Smooth muscle cell (in vitro differentiated cells): Measurements from ENCODE around the gene FRY. TPM values are rescaled to one million over a fixed set of nuclear protein-coding genes. Genes with fewer than 3 reads are reported as not detected.

Source experiments
- DNase-seq: peaks from one replicate; lab custom pipeline; 2025; ENCODE audit not compliant: unreplicated experiment; lab: John Stamatoyannopoulos, UW
- H2AFZ ChIP-seq: fragments of 200-600 bp; sonication (generic); 2 replicates; pipeline ENCODE4 v1.6.0; 2016; ENCODE audit warnings: antibody characterized with exemption, low read depth, mild to moderate bottlenecking
- H3F3A ChIP-seq: fragments of 200-600 bp; sonication (generic); 2 replicates; pipeline ENCODE4 v1.6.0; 2017; ENCODE audit warnings: antibody characterized with exemption, low read depth
- H3K27ac ChIP-seq: fragments of 200-600 bp; sonication (generic); 2 replicates; pipeline ENCODE4 v1.5.1; 2016; ENCODE audit warnings: low read depth, mild to moderate bottlenecking
- H3K27me3 ChIP-seq: fragments of 200-600 bp; sonication (generic); 2 replicates; pipeline ENCODE4 v1.6.1; 2016; ENCODE audit warnings: low read depth, mild to moderate bottlenecking
- H3K36me3 ChIP-seq: fragments of 200-600 bp; sonication (generic); 2 replicates; pipeline ENCODE4 v1.5.1; 2016; ENCODE audit warnings: low read depth
- H3K4me1 ChIP-seq: fragments of 200-600 bp; sonication (generic); 2 replicates; pipeline ENCODE4 v1.5.1; 2016; ENCODE audit warnings: low read depth
- H3K4me2 ChIP-seq: fragments of 200-600 bp; sonication (generic); 2 replicates; pipeline ENCODE4 v1.6.0; 2016; ENCODE audit warnings: mild to moderate bottlenecking
- H3K4me3 ChIP-seq: fragments of 200-600 bp; sonication (generic); 2 replicates; pipeline ENCODE4 v1.5.1; 2016; ENCODE audit warnings: mild to moderate bottlenecking
- H3K79me2 ChIP-seq: fragments of 200-600 bp; sonication (generic); 2 replicates; pipeline ENCODE4 v1.6.0; 2016; ENCODE audit warnings: low read depth, mild to moderate bottlenecking
- H3K9ac ChIP-seq: fragments of 200-600 bp; sonication (generic); 2 replicates; pipeline ENCODE4 v1.6.0; 2016; ENCODE audit warnings: low read depth
- H3K9me3 ChIP-seq: fragments of 200-600 bp; sonication (generic); replicated peaks from 2 replicates; pipeline ENCODE4 v1.5.1; 2016; ENCODE audit warnings: low read depth
- H4K20me1 ChIP-seq: fragments of 200-600 bp; sonication (generic); 2 replicates; pipeline ENCODE4 v1.6.0; 2016; ENCODE audit warnings: low read depth
- WGBS: methylation state at CpG from one replicate; pipeline ENCODE4 v1.1.7; 2016; ENCODE audit warnings: low lambda C conversion rate; 5-methylcytosine and 5-hydroxymethylcytosine counted together
- polyA plus RNA-seq: library from polyadenylated mRNA; unstranded; fragments of >200 nt; fragmentation: Nextera tagmentation; extraction: Ambion mirVana; gene quantifications from 2 replicates; pipeline ENCODE4 v1.2.1, GENCODE V29; 2016
- total RNA-seq: library from RNA; depleted of rRNA; stranded (reverse); fragments of >200 nt; gene quantifications from 2 replicates; pipeline ENCODE4 v1.2.3, GENCODE V29; 2014
- TF ChIP-seq, protein P1 (sequence below): fragments of 200-600 bp; sonication (generic); IDR thresholded peaks from 2 replicates; pipeline ENCODE4 v1.5.1; 2017; ENCODE audit warnings: borderline replicate concordance, mild to moderate bottlenecking, antibody characterized with exemption; ENCODE audit not compliant: insufficient read depth, poor library complexity, severe bottlenecking

The FRY gene
- total and polyA plus RNA-seq, 2 experiments from 2014 or later = 1.1 to 3.2 TPM

DNA sequence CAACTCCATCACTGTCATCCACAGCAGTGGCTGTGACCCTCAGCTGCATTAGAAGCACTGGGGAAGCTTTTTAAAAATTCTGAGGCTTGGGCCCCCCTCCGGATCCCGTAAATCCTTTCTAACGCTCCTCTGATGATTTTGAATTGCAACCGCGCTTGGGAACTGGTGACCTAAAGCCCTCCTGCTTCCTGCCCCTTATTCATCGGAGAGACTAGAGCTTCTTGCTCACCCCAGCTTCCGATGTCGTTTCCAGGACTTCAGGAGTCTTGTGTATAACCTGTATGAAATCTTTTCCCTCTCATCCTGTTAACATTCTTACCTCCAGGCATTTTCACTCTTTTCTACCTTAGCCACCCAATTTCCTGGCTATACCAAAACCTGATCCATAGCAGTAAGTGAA, 268.8 kb downstream of the FRY start:
- Histone ChIP-seq H3K4me2 (no peak overlapping the region), H3K79me2 (no peaks in the 10 kb centered on the region), H3K9ac (no peak overlapping the region), H2AFZ (no peak overlapping the region), H3K36me3 (no peaks in the 10 kb centered on the region), H3K4me1 (no peaks in the 10 kb centered on the region), H3K27me3 (peaks cover 41% of the 10 kb centered on the region), H3K4me3 (no peak overlapping the region), H3F3A (no peaks in the 10 kb centered on the region), H3K9me3 (no peaks in the 10 kb centered on the region), H3K27ac (no peak overlapping the region), H4K20me1 (no peaks in the 10 kb centered on the region)
- DNase-seq = no peak
- TF ChIP-seq, protein P1, sequence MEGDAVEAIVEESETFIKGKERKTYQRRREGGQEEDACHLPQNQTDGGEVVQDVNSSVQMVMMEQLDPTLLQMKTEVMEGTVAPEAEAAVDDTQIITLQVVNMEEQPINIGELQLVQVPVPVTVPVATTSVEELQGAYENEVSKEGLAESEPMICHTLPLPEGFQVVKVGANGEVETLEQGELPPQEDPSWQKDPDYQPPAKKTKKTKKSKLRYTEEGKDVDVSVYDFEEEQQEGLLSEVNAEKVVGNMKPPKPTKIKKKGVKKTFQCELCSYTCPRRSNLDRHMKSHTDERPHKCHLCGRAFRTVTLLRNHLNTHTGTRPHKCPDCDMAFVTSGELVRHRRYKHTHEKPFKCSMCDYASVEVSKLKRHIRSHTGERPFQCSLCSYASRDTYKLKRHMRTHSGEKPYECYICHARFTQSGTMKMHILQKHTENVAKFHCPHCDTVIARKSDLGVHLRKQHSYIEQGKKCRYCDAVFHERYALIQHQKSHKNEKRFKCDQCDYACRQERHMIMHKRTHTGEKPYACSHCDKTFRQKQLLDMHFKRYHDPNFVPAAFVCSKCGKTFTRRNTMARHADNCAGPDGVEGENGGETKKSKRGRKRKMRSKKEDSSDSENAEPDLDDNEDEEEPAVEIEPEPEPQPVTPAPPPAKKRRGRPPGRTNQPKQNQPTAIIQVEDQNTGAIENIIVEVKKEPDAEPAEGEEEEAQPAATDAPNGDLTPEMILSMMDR = no peak
- WGBS = 80% methylated on average over 8 of the region's 8 CpGs

DNA sequence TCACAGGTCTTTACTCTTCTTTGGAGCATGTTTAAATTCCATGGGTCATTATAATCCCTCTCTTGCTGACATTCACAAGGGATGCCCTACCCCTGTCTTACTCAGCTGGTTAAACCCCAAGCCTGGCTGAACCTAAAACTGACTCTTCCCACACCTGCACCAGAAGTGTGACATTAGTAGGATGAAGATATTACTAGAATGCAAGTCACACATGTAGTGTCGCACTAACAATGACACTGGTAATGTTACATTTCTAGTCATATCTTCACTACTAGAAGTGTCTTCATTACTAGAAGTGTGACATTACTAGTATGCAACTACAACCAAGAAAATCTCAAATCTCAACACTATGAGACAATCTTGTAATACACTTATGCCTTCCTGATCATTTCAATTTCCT, 269.3 kb downstream of the FRY start:
- TF ChIP-seq, protein P1 = no peak
- Histone ChIP-seq H3K27ac (no peak overlapping the region), H3K9ac (no peak overlapping the region), H3K4me2 (no peak overlapping the region), H3K36me3 (no peaks in the 10 kb centered on the region), H3K27me3 (peaks cover 41% of the 10 kb centered on the region), H2AFZ (no peak overlapping the region), H3K4me1 (no peaks in the 10 kb centered on the region), H3K9me3 (no peaks in the 10 kb centered on the region), H3F3A (no peaks in the 10 kb centered on the region), H3K79me2 (no peaks in the 10 kb centered on the region), H4K20me1 (no peaks in the 10 kb centered on the region), H3K4me3 (no peak overlapping the region)
- no peak for DNase-seq
- WGBS = 100% methylated on average over 1 of the region's 1 CpG

DNA sequence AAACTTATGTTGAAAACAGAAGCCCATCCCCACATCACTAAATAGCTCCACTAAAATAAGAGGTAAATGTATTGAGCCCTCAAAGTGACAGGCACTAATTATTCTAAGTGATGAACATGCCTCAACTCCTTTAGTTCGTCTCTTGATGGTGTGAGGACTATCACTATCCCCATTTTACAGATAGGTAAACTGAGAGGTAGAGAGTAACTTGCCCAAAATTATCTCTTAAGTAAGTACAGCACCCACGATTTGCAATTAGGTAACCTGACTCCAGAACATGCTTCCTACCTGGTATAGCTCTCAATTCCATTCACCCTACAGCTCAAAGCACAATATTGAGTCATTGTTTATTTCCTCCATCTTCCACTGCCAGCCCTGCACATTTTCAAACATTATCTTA, 270.9 kb downstream of the FRY start:
- Histone ChIP-seq H2AFZ (no peak overlapping the region), H3K4me2 (no peak overlapping the region), H3K79me2 (no peaks in the 10 kb centered on the region), H3K9me3 (no peaks in the 10 kb centered on the region), H3K27ac (no peak overlapping the region), H3K4me1 (no peaks in the 10 kb centered on the region), H3F3A (no peaks in the 10 kb centered on the region), H3K4me3 (no peak overlapping the region), H3K9ac (no peak overlapping the region), H3K36me3 (no peaks in the 10 kb centered on the region), H4K20me1 (no peaks in the 10 kb centered on the region), H3K27me3 (peaks cover 41% of the 10 kb centered on the region)
- TF ChIP-seq, protein P1 = no peak
- 85% methylated on average over 2 of the region's 2 CpGs for WGBS
- DNase-seq = no peak

DNA sequence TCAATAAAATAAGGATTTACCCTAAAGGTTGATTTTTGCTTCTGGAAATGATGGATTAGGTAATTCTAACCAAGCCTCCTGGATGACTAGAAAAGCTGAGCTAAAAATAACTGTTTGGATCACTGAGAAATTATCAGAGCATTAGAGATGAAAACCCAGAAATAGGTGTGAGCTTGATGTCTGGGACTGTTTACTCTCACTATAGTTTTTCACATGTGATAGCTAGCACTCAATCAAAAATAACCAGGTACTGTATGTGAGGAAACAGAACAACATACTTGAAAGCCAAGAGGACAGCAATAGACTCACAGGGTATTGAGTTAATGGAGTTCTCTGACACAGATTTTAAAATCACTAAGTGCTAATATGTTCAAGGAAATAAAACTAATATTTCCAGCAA, 274.1 kb downstream of the FRY start:
- H3K36me3 ChIP-seq = no peaks in the 10 kb centered on the region
- no peaks in the 10 kb centered on the region for H3K79me2 ChIP-seq
- H3K4me1 ChIP-seq = no peaks in the 10 kb centered on the region
- H3K9me3 ChIP-seq = no peaks in the 10 kb centered on the region
- no peak overlapping the region for H3K9ac ChIP-seq
- no peak overlapping the region for H3K4me3 ChIP-seq
- no peak overlapping the region for H3K4me2 ChIP-seq
- DNase-seq = no peak
- no peaks in the 10 kb centered on the region for H4K20me1 ChIP-seq
- no peak overlapping the region for H2AFZ ChIP-seq
- TF ChIP-seq, protein P1 = no peak
- H3F3A ChIP-seq = no peaks in the 10 kb centered on the region
- no peak overlapping the region for H3K27ac ChIP-seq
- H3K27me3 ChIP-seq = peaks cover 13% of the 10 kb centered on the region
